T-helper 9 cell (primary cell): ENCODE results near the gene ZMYND10.

Experiments
- DNase-seq: peaks from one replicate; pipeline ENCODE4 v3.0.0-alpha.2; 2020

The ZMYND10 gene

GRCh38 chr3:50300681-50301254 lies 44.8 kb downstream of the ZMYND10 start:
- no peak for DNase-seq

- DNase-seq = no peak
Observed at GRCh38 chr3:50299929-50300680, 45.4 kb downstream of the ZMYND10 start.

- no peak for DNase-seq
Observed at GRCh38 chr3:50299638-50299928, 45.9 kb downstream of the ZMYND10 start.

GRCh38 chr3:50298836-50299637 lies 46.5 kb downstream of the ZMYND10 start, which contains the start of the genes HYAL3 and NAA80:
HYAL3 (minus strand) TSS chr3:50299405; CDS start chr3:50295602, 3,803 bp downstream.
NAA80 (minus strand) TSS chr3:50299405; CDS start chr3:50297463, 1,942 bp downstream.
- DNase-seq = peak; percentile 99

GRCh38 chr3:50297896-50298725 lies 47.4 kb downstream of the ZMYND10 start:
- no peak for DNase-seq

GRCh38 chr3:50297384-50297775 lies 48.2 kb downstream of the ZMYND10 start:
- DNase-seq = no peak

- DNase-seq = no peak
Observed at GRCh38 chr3:50296721-50297383, 48.7 kb downstream of the ZMYND10 start.

- DNase-seq = no peak
Observed at GRCh38 chr3:50295553-50296431, 49.7 kb downstream of the ZMYND10 start.

GRCh38 chr3:50294492-50295403 lies 50.8 kb downstream of the ZMYND10 start:
- DNase-seq = no peak

GRCh38 chr3:50294089-50294488 lies 51.4 kb downstream of the ZMYND10 start:
- DNase-seq = no peak

- DNase-seq = no peak
Observed at GRCh38 chr3:50293079-50293801, 52.3 kb downstream of the ZMYND10 start.

GRCh38 chr3:50292159-50293078 lies 53.1 kb downstream of the ZMYND10 start, which contains the start of gene IFRD2:
IFRD2 (minus strand) TSS chr3:50292429; CDS start chr3:50292274, 155 bp downstream.
- DNase-seq = peak; percentile 90
